HFFc6 (cell line): Measurements from ENCODE around the gene MMS19. TPM values are rescaled to one million over a fixed set of nuclear protein-coding genes. Genes with fewer than 3 reads are reported as not detected.

Experiments
- DNase-seq: peaks from one replicate; pipeline ENCODE4 v3.0.0-alpha.2; 2018
- H3K27ac Mint-ChIP-seq: 2 replicates; pipeline ENCODE4 v1.8.0; 2020; ENCODE audit warnings: mild to moderate bottlenecking, mixed read lengths
- H3K27me3 Mint-ChIP-seq: 2 replicates; pipeline ENCODE4 v1.8.0; 2021; ENCODE audit warnings: mild to moderate bottlenecking, moderate library complexity, mixed read lengths; ENCODE audit not compliant: insufficient read depth
- H3K36me3 Mint-ChIP-seq: 2 replicates; pipeline ENCODE4 v1.8.0; 2021; ENCODE audit warnings: low read depth, mixed read lengths
- H3K4me1 Mint-ChIP-seq: 2 replicates; pipeline ENCODE4 v1.8.0; 2020; ENCODE audit warnings: low read depth, mixed read lengths
- H3K4me3 Mint-ChIP-seq: 2 replicates; pipeline ENCODE4 v1.8.0; 2020; ENCODE audit warnings: mild to moderate bottlenecking, moderate library complexity, mixed read lengths
- H3K9me3 Mint-ChIP-seq: 2 replicates; pipeline ENCODE4 v1.8.0; 2020; ENCODE audit warnings: mild to moderate bottlenecking, mixed read lengths
- total RNA-seq, 6 experiments: library from RNA; stranded (reverse); fragmentation: NEBNext Ultra II Directional; extraction: Animal tissue kit (Norgen Biotek cat#: 25700); gene quantifications; 2 replicates in 1 of 6; 3 replicates in 5 of 6; pipeline ENCODE4 v1.2.3, GENCODE V29; 2021
- TF ChIP-seq, protein P1 (sequence below): fragments of 200-600 bp; sonication (generic); IDR thresholded peaks from 2 replicates; pipeline ENCODE4 v1.5.0; 2021; ENCODE audit warnings: antibody characterized with exemption, mild to moderate bottlenecking

The MMS19 gene
- total RNA-seq, 6 experiments from 2014 or later, result 53.8 to 61.2 (median 56.3) TPM

- Mint-ChIP-seq H3K36me3 (peaks cover 18% of the 10 kb centered on the region; the same call in 1 of the 2 replicates), H3K4me3 (no peak overlapping the region), H3K27ac (peak overlapping the region; percentile 18; the same call in 1 of the 2 replicates), H3K4me1 (peaks cover 6% of the 10 kb centered on the region), H3K27me3 (no peaks in the 10 kb centered on the region; the same call in 1 of the 2 replicates), H3K9me3 (no peaks in the 10 kb centered on the region)
- TF ChIP-seq, protein P1, sequence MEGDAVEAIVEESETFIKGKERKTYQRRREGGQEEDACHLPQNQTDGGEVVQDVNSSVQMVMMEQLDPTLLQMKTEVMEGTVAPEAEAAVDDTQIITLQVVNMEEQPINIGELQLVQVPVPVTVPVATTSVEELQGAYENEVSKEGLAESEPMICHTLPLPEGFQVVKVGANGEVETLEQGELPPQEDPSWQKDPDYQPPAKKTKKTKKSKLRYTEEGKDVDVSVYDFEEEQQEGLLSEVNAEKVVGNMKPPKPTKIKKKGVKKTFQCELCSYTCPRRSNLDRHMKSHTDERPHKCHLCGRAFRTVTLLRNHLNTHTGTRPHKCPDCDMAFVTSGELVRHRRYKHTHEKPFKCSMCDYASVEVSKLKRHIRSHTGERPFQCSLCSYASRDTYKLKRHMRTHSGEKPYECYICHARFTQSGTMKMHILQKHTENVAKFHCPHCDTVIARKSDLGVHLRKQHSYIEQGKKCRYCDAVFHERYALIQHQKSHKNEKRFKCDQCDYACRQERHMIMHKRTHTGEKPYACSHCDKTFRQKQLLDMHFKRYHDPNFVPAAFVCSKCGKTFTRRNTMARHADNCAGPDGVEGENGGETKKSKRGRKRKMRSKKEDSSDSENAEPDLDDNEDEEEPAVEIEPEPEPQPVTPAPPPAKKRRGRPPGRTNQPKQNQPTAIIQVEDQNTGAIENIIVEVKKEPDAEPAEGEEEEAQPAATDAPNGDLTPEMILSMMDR, result no peak
- no peak for DNase-seq
These were observed 63.0 kb downstream of the MMS19 start for GRCh38 chr10:97435211-97435610.

- H3K4me3 Mint-ChIP-seq, result no peak overlapping the region
- peaks cover 14% of the 10 kb centered on the region; the same call in 1 of the 2 replicates for H3K36me3 Mint-ChIP-seq
- no peak for DNase-seq
- peaks cover 6% of the 10 kb centered on the region for H3K4me1 Mint-ChIP-seq
- TF ChIP-seq, protein P1, result no peak
- H3K9me3 Mint-ChIP-seq, result no peaks in the 10 kb centered on the region
- H3K27me3 Mint-ChIP-seq, result no peaks in the 10 kb centered on the region; the same call in 1 of the 2 replicates
- peak overlapping the region; percentile 14; the same call in 1 of the 2 replicates for H3K27ac Mint-ChIP-seq
These were observed 63.7 kb downstream of the MMS19 start for GRCh38 chr10:97434557-97434956.

GRCh38 chr10:97434055-97434454 is 64.2 kb downstream of the MMS19 start:
- Mint-ChIP-seq H3K27me3 (no peaks in the 10 kb centered on the region; the same call in 1 of the 2 replicates), H3K4me1 (peaks cover 4% of the 10 kb centered on the region), H3K4me3 (no peak overlapping the region), H3K27ac (peak overlapping the region; percentile 14), H3K9me3 (no peaks in the 10 kb centered on the region), H3K36me3 (peaks cover 11% of the 10 kb centered on the region; the same call in 1 of the 2 replicates)
- no peak for DNase-seq
- TF ChIP-seq, protein P1, result no peak

GRCh38 chr10:97428572-97428981 is 69.6 kb downstream of the MMS19 start:
- Mint-ChIP-seq H3K27ac (peak overlapping the region; percentile 84), H3K9me3 (no peaks in the 10 kb centered on the region), H3K27me3 (peaks cover 5% of the 10 kb centered on the region), H3K4me1 (peaks cover 28% of the 10 kb centered on the region), H3K4me3 (peak overlapping the region; percentile 93), H3K36me3 (peaks cover 31% of the 10 kb centered on the region)
- TF ChIP-seq, protein P1, result no peak
- DNase-seq, result peak; percentile 34

- DNase-seq, result peak; percentile 20
- Mint-ChIP-seq H3K4me1 (peaks cover 37% of the 10 kb centered on the region), H3K27ac (peak overlapping the region; percentile 84)
These were observed 70.5 kb downstream of the MMS19 start for GRCh38 chr10:97427571-97428179.

More at GRCh38 chr10:97427571-97428179, 70.5 kb downstream of the MMS19 start:
- TF ChIP-seq, protein P1, result no peak
- peaks cover 5% of the 10 kb centered on the region for H3K27me3 Mint-ChIP-seq
- no peaks in the 10 kb centered on the region for H3K9me3 Mint-ChIP-seq
- peak overlapping the region; percentile 93 for H3K4me3 Mint-ChIP-seq
- H3K36me3 Mint-ChIP-seq, result peaks cover 31% of the 10 kb centered on the region
